OCI-LY3 (cell line): Measurements from ENCODE around the gene WBP1.
"Not testable (repeated sequence)": the region's sequence is repeated elsewhere in the genome, so short reads cannot be mapped to it uniquely, and the experiment has no call there.

Experiments
- H2AFZ ChIP-seq: fragments of 200-600, 300-600 bp; shearing (Covaris generic); 2 replicates; pipeline ENCODE4 v1.6.0; 2014; ENCODE audit warnings: antibody characterized with exemption, low read depth, low read length
- H3K27ac ChIP-seq: fragments of 200-600, 300-600 bp; sonication (generic); 2 replicates; pipeline ENCODE4 v1.5.1; 2014; ENCODE audit warnings: mild to moderate bottlenecking, low read length, moderate library complexity, mixed read lengths
- H3K27me3 ChIP-seq: fragments of 200-600, 300-600 bp; sonication (generic); 2 replicates; pipeline ENCODE4 v1.6.1; 2014; ENCODE audit warnings: low read depth, low read length, mixed read lengths
- H3K36me3 ChIP-seq: fragments of 200-600, 300-600 bp; sonication (generic); replicated peaks from 2 replicates; pipeline ENCODE3; 2014; ENCODE audit warnings: low read depth, low read length, mixed read lengths
- H3K4me1 ChIP-seq: fragments of 300-600, 200-600 bp; sonication (generic); 2 replicates; pipeline ENCODE4 v1.6.1; 2014; ENCODE audit warnings: low read length, mixed read lengths
- H3K4me2 ChIP-seq: fragments of 200-600, 300-600 bp; sonication (generic); 2 replicates; pipeline ENCODE4 v1.6.1; 2014; ENCODE audit warnings: low read length, mixed read lengths
- H3K4me3 ChIP-seq: fragments of 300-600, 200-600 bp; sonication (generic); 2 replicates; pipeline ENCODE4 v1.5.1; 2014; ENCODE audit warnings: antibody characterized with exemption, mild to moderate bottlenecking, low read length, moderate library complexity
- H3K79me2 ChIP-seq: fragments of 300-600, 200-600 bp; shearing (Covaris generic); 2 replicates; pipeline ENCODE4 v1.6.1; 2014; ENCODE audit warnings: mild to moderate bottlenecking, low read length, mixed read lengths
- H3K9ac ChIP-seq: fragments of 300-600, 200-600 bp; shearing (Covaris generic); 2 replicates; pipeline ENCODE4 v1.6.0; 2014; ENCODE audit warnings: mild to moderate bottlenecking, low read length, moderate library complexity
- H3K9me3 ChIP-seq: fragments of 200-600, 300-600 bp; shearing (Covaris generic); 2 replicates; pipeline ENCODE4 v1.6.1; 2014; ENCODE audit warnings: low read length, mixed read lengths; ENCODE audit not compliant: insufficient read depth
- H4K20me1 ChIP-seq: fragments of 200-600, 300-600 bp; sonication (generic); 2 replicates; pipeline ENCODE4 v1.6.1; 2016; ENCODE audit warnings: low read length, mixed read lengths; ENCODE audit not compliant: insufficient read depth
- CTCF ChIP-seq: fragments of 200-600, 300-600 bp; sonication (generic); IDR thresholded peaks from 2 replicates; pipeline ENCODE4 v1.5.1; 2014; ENCODE audit warnings: antibody characterized with exemption, low read length, low read depth
- EZH2phosphoT487 ChIP-seq: fragments of 200-600 bp; shearing (Covaris generic); IDR thresholded peaks from 2 replicates; pipeline ENCODE4 v1.6.1; 2018; ENCODE audit warnings: antibody characterized with exemption, mixed run types, low read depth

The WBP1 gene

GRCh38 chr2:74441690-74442482, 16.4 kb upstream of the WBP1 start, which contains the start of gene RTKN:
RTKN (minus strand) TSS chr2:74441937; CDS start chr2:74441816, 121 bp downstream.
- no peaks in the 10 kb centered on the region for H3K36me3 ChIP-seq
- H4K20me1 ChIP-seq: no peaks in the 10 kb centered on the region
- H2AFZ ChIP-seq: peak within 1 kb of the TSS; percentile 92
- H3K27me3 ChIP-seq: no peaks in the 10 kb centered on the region
- no peak for TF ChIP-seq CTCF
- TF ChIP-seq EZH2phosphoT487: no peak
- H3K4me3 ChIP-seq: peak within 1 kb of the TSS; percentile 82
- no peaks in the 10 kb centered on the region for H3K9me3 ChIP-seq
- H3K27ac ChIP-seq: peak within 1 kb of the TSS; percentile 44
- H3K79me2 ChIP-seq: no peaks in the 10 kb centered on the region
- H3K9ac ChIP-seq: peak within 1 kb of the TSS; percentile 72; the same call in 1 of the 2 replicates
- peaks cover 47% of the 10 kb centered on the region for H3K4me1 ChIP-seq
- peak within 1 kb of the TSS; percentile 94 for H3K4me2 ChIP-seq

GRCh38 chr2:74442483-74443297, 15.5 kb upstream of the WBP1 start:
- not testable (repeated sequence) for H3K4me2 ChIP-seq, H3K4me3 ChIP-seq, H3K9ac ChIP-seq

GRCh38 chr2:74444498-74445318, 13.5 kb upstream of the WBP1 start:
- Histone ChIP-seq H3K27ac (no peak overlapping the region), H3K36me3 (no peaks in the 10 kb centered on the region), H3K9me3 (no peaks in the 10 kb centered on the region), H3K79me2 (no peaks in the 10 kb centered on the region), H4K20me1 (no peaks in the 10 kb centered on the region), H3K4me3 (peak overlapping the region; percentile 23), H3K9ac (peak overlapping the region; percentile 2; the same call in 1 of the 2 replicates), H3K4me2 (peak overlapping the region; percentile 54), H3K27me3 (no peaks in the 10 kb centered on the region), H3K4me1 (peaks cover 28% of the 10 kb centered on the region), H2AFZ (peak overlapping the region; percentile 17)
- TF ChIP-seq CTCF: no peak
- no peak for TF ChIP-seq EZH2phosphoT487

More at GRCh38 chr2:74442483-74443297, 15.5 kb upstream of the WBP1 start:
- H3K27ac ChIP-seq, H3K9me3 ChIP-seq, H3K27me3 ChIP-seq, H2AFZ ChIP-seq, H4K20me1 ChIP-seq, H3K79me2 ChIP-seq, H3K36me3 ChIP-seq: not testable (repeated sequence)
- peaks cover 39% of the 10 kb centered on the region for H3K4me1 ChIP-seq

GRCh38 chr2:74447230-74447999, 10.8 kb upstream of the WBP1 start:
- H3K9me3 ChIP-seq: no peaks in the 10 kb centered on the region
- no peak for TF ChIP-seq EZH2phosphoT487
- no peak for TF ChIP-seq CTCF

More at GRCh38 chr2:74447230-74447999, 10.8 kb upstream of the WBP1 start:
- peaks cover 18% of the 10 kb centered on the region for H3K4me1 ChIP-seq
- no peak overlapping the region for H3K4me2 ChIP-seq
- no peaks in the 10 kb centered on the region for H3K79me2 ChIP-seq
- no peak overlapping the region for H3K27ac ChIP-seq
- no peak overlapping the region for H3K4me3 ChIP-seq
- no peaks in the 10 kb centered on the region for H3K36me3 ChIP-seq
- H4K20me1 ChIP-seq: no peaks in the 10 kb centered on the region
- H2AFZ ChIP-seq: no peak overlapping the region
- H3K27me3 ChIP-seq: no peaks in the 10 kb centered on the region
- no peak overlapping the region for H3K9ac ChIP-seq
